IMR-90 (cell line): ENCODE results near the gene CMPK2. TPM values are rescaled to one million over a fixed set of nuclear protein-coding genes. Genes with fewer than 3 reads are reported as not detected.

Experiments
- ATAC-seq: fragments of 200-7000 bp; cut with Tn5 transposase; 2 replicates; pipeline ENCODE4 v1.9.1; 2020; ENCODE audit warnings: low read depth, mild to moderate bottlenecking, moderate library complexity
- BruUV-seq: library from RNA; stranded (reverse); fragments of 400-500 nt; replicated peaks from 2 replicates; lab custom pipeline; 2021; lab: Mats Ljungman, UMichigan
- CTCF ChIA-PET: fragments of 300-600 bp; formaldehyde crosslinking; extraction: SDS; loops from one replicate; lab custom pipeline; 2021; ENCODE audit warnings: antibody characterized with exemption; lab: Yijun Ruan, JAX
- POLR2A ChIA-PET: fragments of 300-600 bp; sonication (Branson Sonifier 250); formaldehyde crosslinking; loops from one replicate; lab custom pipeline; 2022; ENCODE audit warnings: antibody characterized with exemption; ENCODE audit not compliant: unreplicated experiment; lab: Charles Lee
- DNase-seq: peaks from one replicate; pipeline ENCODE4 v3.0.0; 2013
- H2AFZ ChIP-seq: replicated peaks from 2 replicates; pipeline ENCODE3; 2013; ENCODE audit warnings: low read length, mild to moderate bottlenecking; ENCODE audit not compliant: poor library complexity
- H2AK5ac ChIP-seq: 2 replicates; pipeline ENCODE4 v1.6.1; 2013; ENCODE audit warnings: low read depth, low read length, inconsistent platforms
- H2AK9ac ChIP-seq: replicated peaks from 2 replicates; pipeline ENCODE3; 2013; ENCODE audit warnings: mild to moderate bottlenecking, low read depth, low read length, moderate library complexity; ENCODE audit not compliant: poor library complexity
- H2BK120ac ChIP-seq: 2 replicates; pipeline ENCODE4 v1.6.1; 2013; ENCODE audit warnings: low read depth, low read length, inconsistent platforms
- H2BK15ac ChIP-seq: 3 replicates; pipeline ENCODE4 v1.6.1; 2013; ENCODE audit warnings: low read depth, low read length, inconsistent platforms
- H2BK20ac ChIP-seq: 2 replicates; pipeline ENCODE4 v1.6.1; 2013; ENCODE audit warnings: low read depth, mild to moderate bottlenecking, inconsistent platforms, low read length, moderate library complexity
- H2BK5ac ChIP-seq: 2 replicates; pipeline ENCODE4 v1.6.1; 2013; ENCODE audit warnings: mild to moderate bottlenecking, low read depth, low read length, inconsistent platforms; ENCODE audit not compliant: poor library complexity, severe bottlenecking
- H3K14ac ChIP-seq: replicated peaks from 2 replicates; pipeline ENCODE4 v1.6.1; 2013; ENCODE audit warnings: low read depth, low read length, inconsistent platforms
- H3K18ac ChIP-seq: 2 replicates; pipeline ENCODE4 v1.6.1; 2013; ENCODE audit warnings: low read depth, low read length, control low read depth
- H3K23ac ChIP-seq: 2 replicates; pipeline ENCODE4 v1.6.1; 2013; ENCODE audit warnings: low read depth, low read length, inconsistent platforms
- H3K27ac ChIP-seq: 2 replicates; pipeline ENCODE4 v1.5.1; 2013; ENCODE audit warnings: mild to moderate bottlenecking, control low read depth, low read length; ENCODE audit not compliant: insufficient read depth
- H3K27me3 ChIP-seq: 2 replicates; pipeline ENCODE4 v1.6.1; 2013; ENCODE audit warnings: low read length; ENCODE audit not compliant: control insufficient read depth, insufficient read depth
- H3K36me3 ChIP-seq: 2 replicates; pipeline ENCODE4 v1.6.1; 2013; ENCODE audit warnings: low read length, mixed read lengths; ENCODE audit not compliant: control insufficient read depth, insufficient read depth
- H3K4ac ChIP-seq: 2 replicates; pipeline ENCODE4 v1.6.1; 2013; ENCODE audit warnings: low read depth, low read length, inconsistent platforms
- H3K4me1 ChIP-seq: 2 replicates; pipeline ENCODE4 v1.6.1; 2013; ENCODE audit warnings: low read length, mixed read lengths; ENCODE audit not compliant: control insufficient read depth, insufficient read depth
- H3K4me2 ChIP-seq: 2 replicates; pipeline ENCODE4 v1.6.1; 2013; ENCODE audit warnings: low read depth, mild to moderate bottlenecking, control low read depth, low read length, moderate library complexity
- H3K4me3 ChIP-seq: 2 replicates; pipeline ENCODE4 v1.5.1; 2013; ENCODE audit warnings: low read depth, mild to moderate bottlenecking, control low read depth, low read length, moderate library complexity; ENCODE audit not compliant: insufficient read depth
- H3K56ac ChIP-seq: 2 replicates; pipeline ENCODE4 v1.6.1; 2013; ENCODE audit warnings: low read length, inconsistent platforms; ENCODE audit not compliant: insufficient read depth; ENCODE audit errors: extremely low read depth
- H3K79me1 ChIP-seq, 2 experiments: 2 replicates each; pipeline ENCODE4 v1.6.1; 2013; ENCODE audit warnings: low read length in 2 of 2, inconsistent platforms in 1 of 2, low read depth in 1 of 2
- H3K9ac ChIP-seq: 2 replicates; pipeline ENCODE4 v1.6.1; 2013; ENCODE audit warnings: low read depth, low read length, control low read depth
- H3K9me1 ChIP-seq: 2 replicates; pipeline ENCODE4 v1.6.1; 2013; ENCODE audit warnings: low read length, inconsistent platforms; ENCODE audit not compliant: insufficient read depth
- H3K9me3 ChIP-seq: 2 replicates; pipeline ENCODE4 v1.6.1; 2013; ENCODE audit warnings: low read length; ENCODE audit not compliant: control insufficient read depth, insufficient read depth
- H4K20me1 ChIP-seq: 2 replicates; pipeline ENCODE4 v1.6.1; 2013; ENCODE audit warnings: low read length, inconsistent platforms; ENCODE audit not compliant: insufficient read depth
- H4K5ac ChIP-seq: 2 replicates; pipeline ENCODE4 v1.6.1; 2013; ENCODE audit warnings: mild to moderate bottlenecking, low read depth, low read length, control low read depth
- H4K8ac ChIP-seq, 2 experiments: 2 replicates each; pipeline ENCODE4 v1.6.1; 2013; ENCODE audit warnings: low read depth in 2 of 2, low read length in 2 of 2, control low read depth in 1 of 2, inconsistent platforms in 1 of 2
- H4K91ac ChIP-seq: 2 replicates; pipeline ENCODE4 v1.6.1; 2013; ENCODE audit warnings: low read depth, low read length, inconsistent platforms; ENCODE audit not compliant: insufficient read depth
- MAZ ChIP-seq: IDR thresholded peaks from 2 replicates; pipeline ENCODE4 v1.6.1; 2012; ENCODE audit warnings: low read depth, mild to moderate bottlenecking, low read length, improper control_type of control experiment, moderate library complexity, borderline replicate concordance
- NFE2L2 ChIP-seq: fragments of 150-350 bp; IDR thresholded peaks from 2 replicates; pipeline ENCODE4 v1.6.1; 2016; ENCODE audit warnings: low read depth, mild to moderate bottlenecking, low read length
- RCOR1 ChIP-seq: IDR thresholded peaks from 2 replicates; pipeline ENCODE4 v1.6.1; 2012; ENCODE audit warnings: mild to moderate bottlenecking, low read length, improper control_type of control experiment; ENCODE audit not compliant: insufficient replicate concordance
- SMC3 ChIP-seq: fragments of 150-350 bp; IDR thresholded peaks from 2 replicates; pipeline ENCODE4 v1.6.1; 2016; ENCODE audit warnings: low read depth, mild to moderate bottlenecking, antibody characterized with exemption, low read length, moderate library complexity
- WGBS, 2 experiments: methylation state at CpG; one replicate each; pipeline versions ENCODE4 v1.1.5 to v1.1.7; 2013; ENCODE audit warnings: missing lambda C conversion rate in 2 of 2; ENCODE audit not compliant: insufficient read length in 1 of 2; ENCODE audit errors: extremely low coverage in 2 of 2; 5-methylcytosine and 5-hydroxymethylcytosine counted together
- dilution Hi-C: fragments of 300-500 bp; cut with HindIII; formaldehyde crosslinking; loops from one replicate; pipeline ENCODE4 v1.14.3; 2018; ENCODE audit warnings: low sequenced_read_pairs; ENCODE audit not compliant: unreplicated experiment
- in situ Hi-C: fragments of 300-500 bp; cut with MboI; formaldehyde crosslinking; loops from 3 replicates; pipeline ENCODE4 v1.14.3; 2019; ENCODE audit warnings: low sequenced_read_pairs, inconsistent platforms, mixed read lengths
- intact Hi-C: fragments of 100-400 bp; cut with micrococcal nuclease; formaldehyde crosslinking; loops from 2 replicates; pipeline ENCODE4 v1.10.0; 2022
- polyA plus RNA-seq, 3 experiments: library from polyadenylated mRNA; depleted of rRNA; stranded (reverse); fragments of >200 nt; gene quantifications; 2 replicates each; pipeline ENCODE4 v1.2.3, GENCODE V29; 2012; ENCODE audit warnings: low replicate concordance in 1 of 3
- total RNA-seq: library from RNA; depleted of rRNA; stranded (reverse); fragments of >200 nt; gene quantifications from 2 replicates; pipeline ENCODE4 v1.2.3, GENCODE V29; 2012

CMPK2 gene
- total and polyA plus RNA-seq, 2 of the 4 experiments (the other 2 are of a cell fraction) = 0.03 to 0.18 TPM

DNA sequence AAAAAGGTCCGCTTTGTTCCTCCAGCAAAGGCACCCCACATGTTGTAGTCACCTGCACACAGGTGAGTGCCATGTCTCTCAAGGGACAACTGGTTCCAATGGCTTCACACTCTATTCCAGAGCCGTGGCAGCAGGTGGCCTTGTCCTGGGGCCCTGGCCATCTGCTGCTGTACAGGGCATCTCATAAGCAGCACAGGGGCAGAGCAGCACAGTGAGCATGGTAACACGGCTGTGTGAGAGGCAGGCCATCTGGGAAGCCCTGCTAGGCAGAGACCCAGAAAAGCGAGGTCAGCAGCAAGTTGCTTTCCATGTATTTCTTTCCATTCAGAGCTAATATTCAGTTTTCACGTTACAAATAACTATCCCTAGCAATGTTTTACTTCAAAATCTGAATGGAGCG, 54.7 kb downstream of the CMPK2 start:
- BruUV-seq = no TSS peak

More for the DNA sequence above, 54.7 kb downstream of the CMPK2 start:
- no peak overlapping the region for H3K4me2 ChIP-seq
- H3K79me1 ChIP-seq = no peaks in the 10 kb centered on the region
- no peak overlapping the region for H4K91ac ChIP-seq
- no peaks in the 10 kb centered on the region for H4K20me1 ChIP-seq
- no peaks in the 10 kb centered on the region for H3K9me1 ChIP-seq
- no peak for ATAC-seq
- H2AFZ ChIP-seq = no peak overlapping the region
- H3K14ac ChIP-seq = no peak overlapping the region
- no peaks in the 10 kb centered on the region; the same call in 1 of the 2 replicates for H3K27me3 ChIP-seq
- ChIA-PET POLR2A (no interaction called here), CTCF (no interaction called here)
- in situ Hi-C loops = no loop called here
- DNase-seq = no peak
- no peak overlapping the region for H2AK9ac ChIP-seq
- no peak overlapping the region for H4K8ac ChIP-seq
- no peak for TF ChIP-seq SMC3
- no peak for TF ChIP-seq NFE2L2
- no peak for TF ChIP-seq RCOR1
- TF ChIP-seq MAZ = no peak
- 57% methylated on average over 3 of the region's 6 CpGs; no CpG with 5 or more reads in 1 of the 2 experiments for WGBS, 2 experiments
- no peaks in the 10 kb centered on the region for H3K36me3 ChIP-seq
- no peak overlapping the region for H3K23ac ChIP-seq
- dilution Hi-C loops = no loop called here
- no peak overlapping the region for H2BK15ac ChIP-seq
- H3K9me3 ChIP-seq = no peaks in the 10 kb centered on the region
- H2BK120ac ChIP-seq = no peak overlapping the region
- H3K27ac ChIP-seq = no peak overlapping the region
- no peak overlapping the region for H3K4me3 ChIP-seq
- no peak overlapping the region for H2BK20ac ChIP-seq
- H3K56ac ChIP-seq = no peak overlapping the region
- no peak overlapping the region for H3K9ac ChIP-seq
- intact Hi-C loops = no loop called here
- no peak overlapping the region for H4K5ac ChIP-seq
- H2AK5ac ChIP-seq = no peak overlapping the region
- no peaks in the 10 kb centered on the region for H3K4me1 ChIP-seq
- H2BK5ac ChIP-seq = no peak overlapping the region
- H3K4ac ChIP-seq = no peak overlapping the region
- H3K18ac ChIP-seq = no peak overlapping the region
